ENCODE data around the gene ASIC2. TPM values are rescaled to one million over a fixed set of nuclear protein-coding genes. Genes with fewer than 3 reads are reported as not detected.

Gene ASIC2
- total and polyA plus RNA-seq, 12 donors = 0.29 to 1.5 (median 0.69) TPM

DNA sequence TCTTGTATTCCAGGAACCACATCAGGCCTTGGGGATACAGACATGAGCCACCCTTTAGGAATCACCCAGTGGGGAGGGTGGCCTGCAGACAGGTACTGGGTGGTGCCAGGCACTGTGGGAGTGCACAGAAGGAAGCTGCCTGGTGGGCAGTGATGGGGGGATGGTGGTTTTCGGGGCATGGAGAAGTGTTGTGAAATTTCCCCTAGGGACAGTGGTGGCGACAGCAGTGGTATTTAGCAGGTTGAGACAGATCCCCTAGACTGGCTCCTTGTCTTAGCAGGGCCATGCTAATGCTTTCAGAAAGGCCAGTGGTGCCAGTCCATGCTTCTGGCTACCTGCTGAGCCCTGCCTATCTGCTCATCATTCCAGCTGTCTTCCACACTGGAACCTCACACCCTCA is 171.8 kb downstream of the ASIC2 start:
- TF ChIP-seq POLR2A (IDR thresholded peaks at IDR 0.05) = no peak
- TF ChIP-seq, protein P1, sequence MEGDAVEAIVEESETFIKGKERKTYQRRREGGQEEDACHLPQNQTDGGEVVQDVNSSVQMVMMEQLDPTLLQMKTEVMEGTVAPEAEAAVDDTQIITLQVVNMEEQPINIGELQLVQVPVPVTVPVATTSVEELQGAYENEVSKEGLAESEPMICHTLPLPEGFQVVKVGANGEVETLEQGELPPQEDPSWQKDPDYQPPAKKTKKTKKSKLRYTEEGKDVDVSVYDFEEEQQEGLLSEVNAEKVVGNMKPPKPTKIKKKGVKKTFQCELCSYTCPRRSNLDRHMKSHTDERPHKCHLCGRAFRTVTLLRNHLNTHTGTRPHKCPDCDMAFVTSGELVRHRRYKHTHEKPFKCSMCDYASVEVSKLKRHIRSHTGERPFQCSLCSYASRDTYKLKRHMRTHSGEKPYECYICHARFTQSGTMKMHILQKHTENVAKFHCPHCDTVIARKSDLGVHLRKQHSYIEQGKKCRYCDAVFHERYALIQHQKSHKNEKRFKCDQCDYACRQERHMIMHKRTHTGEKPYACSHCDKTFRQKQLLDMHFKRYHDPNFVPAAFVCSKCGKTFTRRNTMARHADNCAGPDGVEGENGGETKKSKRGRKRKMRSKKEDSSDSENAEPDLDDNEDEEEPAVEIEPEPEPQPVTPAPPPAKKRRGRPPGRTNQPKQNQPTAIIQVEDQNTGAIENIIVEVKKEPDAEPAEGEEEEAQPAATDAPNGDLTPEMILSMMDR (IDR thresholded peaks at IDR 0.05) = no peak
- intact Hi-C loops (cut with DNase I) = no loop called here
- Histone ChIP-seq H3K4me1 (replicated peaks in 1 of 2) (no peaks in the 10 kb centered on the region), H3K27me3 (no peaks in the 10 kb centered on the region), H3K36me3 (replicated peaks in 1 of 2) (no peaks in the 10 kb centered on the region), H3K27ac (no peak overlapping the region), H3K4me3 (no peak overlapping the region), H3K9me3 (replicated peaks in 1 of 3) (no peaks in the 10 kb centered on the region)
- no peak for DNase-seq
- WGBS, 4 donors = 81 to 92% (median 85%) methylated on average over 2 of the region's 2 CpGs

DNA sequence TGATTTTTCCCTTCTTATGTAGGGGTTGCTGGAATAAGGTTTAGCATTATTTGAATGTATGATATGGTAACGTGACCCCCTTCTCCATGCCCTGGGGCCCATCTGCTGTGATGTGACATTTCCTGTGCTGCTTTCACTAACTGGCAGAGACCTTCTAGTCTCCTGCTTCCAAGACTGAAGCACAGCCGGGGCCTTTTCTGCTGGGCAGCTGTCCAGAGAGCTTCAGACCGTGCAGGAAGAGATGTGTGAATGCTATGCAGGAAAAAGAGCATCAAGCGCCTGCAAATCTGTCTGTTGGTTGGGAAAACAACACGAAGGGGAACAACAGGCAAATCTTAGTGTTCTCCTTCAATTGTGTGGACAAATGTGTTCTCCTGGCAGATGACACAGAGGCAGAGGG is 173.0 kb downstream of the ASIC2 start:
- intact Hi-C loops (cut with DNase I) = no loop called here
- TF ChIP-seq, protein P1 (IDR thresholded peaks at IDR 0.05) = no peak
- no peak for TF ChIP-seq POLR2A (IDR thresholded peaks at IDR 0.05)
- Histone ChIP-seq H3K27ac (no peak overlapping the region), H3K4me3 (no peak overlapping the region), H3K36me3 (replicated peaks in 1 of 2) (no peaks in the 10 kb centered on the region), H3K4me1 (replicated peaks in 1 of 2) (no peaks in the 10 kb centered on the region), H3K9me3 (replicated peaks in 1 of 3) (no peaks in the 10 kb centered on the region), H3K27me3 (no peaks in the 10 kb centered on the region)
- WGBS, 4 donors = 37 to 52% (median 47%) methylated on average over 5 of the region's 5 CpGs
- no peak for DNase-seq

DNA sequence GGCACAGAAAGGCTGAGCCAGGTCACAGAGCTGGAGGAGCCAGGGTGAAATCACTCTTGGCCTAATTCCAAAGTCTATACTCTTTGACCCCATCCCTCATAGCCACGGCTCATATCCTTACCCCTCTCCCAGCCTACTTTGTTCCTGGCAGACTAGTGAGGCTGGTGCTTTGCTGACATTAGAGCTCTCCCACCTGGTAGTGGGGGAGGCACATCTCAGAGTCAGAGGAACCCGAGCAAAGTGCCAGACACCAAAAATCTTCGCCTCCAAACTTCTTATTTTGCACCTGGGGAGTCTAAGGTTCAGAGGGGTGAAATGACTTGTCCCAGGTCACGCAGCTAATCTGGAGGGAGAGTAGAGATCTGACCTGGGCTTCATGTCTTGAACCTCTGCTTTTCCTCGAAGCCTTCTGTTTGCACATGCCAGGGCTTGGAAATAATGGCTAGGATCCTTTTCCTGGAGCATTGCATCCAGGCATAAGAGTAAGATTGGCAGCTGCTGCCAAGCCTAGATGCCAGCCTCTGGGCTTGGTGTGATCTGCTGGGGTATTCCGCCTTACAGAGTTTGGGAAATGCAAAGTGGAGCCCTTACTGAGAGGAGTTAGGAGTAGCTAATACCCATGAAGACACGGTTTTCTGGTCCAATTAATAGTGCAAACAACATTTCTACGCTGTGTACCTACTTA is 174.6 kb downstream of the ASIC2 start:
- WGBS, 4 donors = 52 to 83% (median 69%) methylated on average over 7 to 8 of the region's 8 CpGs
- no peak for DNase-seq

DNA sequence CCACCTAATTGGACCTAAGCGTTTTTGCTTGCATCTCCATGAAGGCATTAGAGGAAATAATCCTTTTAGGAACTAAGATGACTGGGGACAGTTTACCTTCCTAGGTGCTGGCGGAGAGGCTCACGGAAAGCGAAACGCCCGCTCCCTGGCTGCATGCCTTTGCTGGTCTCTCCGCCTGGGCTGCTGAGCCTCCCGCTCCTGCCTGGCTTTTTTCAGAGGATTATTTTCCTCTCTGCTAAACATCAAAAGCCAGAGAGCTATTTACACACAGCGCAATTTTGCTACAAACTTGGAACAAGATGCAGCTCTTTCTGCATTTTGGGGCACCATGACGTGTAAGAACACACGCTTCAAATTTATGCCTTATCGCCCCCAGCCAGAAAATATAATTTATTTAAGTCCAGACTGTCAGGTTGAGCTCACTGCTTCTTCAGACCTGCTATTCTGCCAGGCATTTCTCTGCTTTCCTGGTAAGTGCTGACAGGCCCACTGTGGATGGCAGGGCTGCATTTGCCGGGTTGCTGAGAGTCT is 177.0 kb downstream of the ASIC2 start:
- WGBS, 4 donors = 77 to 91% (median 83%) methylated on average over 13 of the region's 13 CpGs

More for the DNA sequence above, 174.6 kb downstream of the ASIC2 start:
- Histone ChIP-seq H3K27me3 (no peaks in the 10 kb centered on the region), H3K27ac (no peak overlapping the region), H3K4me1 (replicated peaks in 1 of 2) (no peaks in the 10 kb centered on the region), H3K4me3 (no peak overlapping the region), H3K36me3 (replicated peaks in 1 of 2) (no peaks in the 10 kb centered on the region), H3K9me3 (replicated peaks in 1 of 3) (no peaks in the 10 kb centered on the region)
- intact Hi-C loops (cut with DNase I) = no loop called here
- TF ChIP-seq, protein P1 (IDR thresholded peaks at IDR 0.05) = no peak
- no peak for TF ChIP-seq POLR2A (IDR thresholded peaks at IDR 0.05)

More for the DNA sequence above, 177.0 kb downstream of the ASIC2 start:
- Histone ChIP-seq H3K27ac (no peak overlapping the region), H3K27me3 (no peaks in the 10 kb centered on the region), H3K9me3 (replicated peaks in 1 of 3) (no peaks in the 10 kb centered on the region), H3K4me1 (replicated peaks in 1 of 2) (no peaks in the 10 kb centered on the region), H3K4me3 (no peak overlapping the region), H3K36me3 (replicated peaks in 1 of 2) (no peaks in the 10 kb centered on the region)
- no peak for TF ChIP-seq POLR2A (IDR thresholded peaks at IDR 0.05)
- TF ChIP-seq, protein P1 (IDR thresholded peaks at IDR 0.05) = no peak
- intact Hi-C loops (cut with DNase I) = no loop called here
- DNase-seq = no peak
